Neural cell (in vitro differentiated cells): Measurements from ENCODE around the gene BIRC7. TPM values are rescaled to one million over a fixed set of nuclear protein-coding genes. Genes with fewer than 3 reads are reported as not detected.
A peak's percentile ranks its signal among the peaks of the same experiment; 100 is the strongest.

Source experiments
- H2AFZ ChIP-seq: fragments of 200-600, 300-800 bp; sonication (generic), shearing (Covaris generic); 2 replicates; pipeline ENCODE4 v1.6.0; 2014; ENCODE audit warnings: low read depth, mild to moderate bottlenecking, antibody characterized with exemption, low read length, moderate library complexity
- H3F3A ChIP-seq: fragments of 200-600 bp; shearing (Covaris generic); 2 replicates; pipeline ENCODE4 v1.6.1; 2016; ENCODE audit warnings: mild to moderate bottlenecking, moderate library complexity, mixed read lengths, antibody characterized with exemption, low read length; ENCODE audit not compliant: insufficient read depth, poor library complexity, severe bottlenecking
- H3K27ac ChIP-seq: fragments of 200-600, 300-800 bp; sonication (generic), shearing (Covaris generic); 2 replicates; pipeline ENCODE4 v1.5.1; 2014; ENCODE audit warnings: mild to moderate bottlenecking, low read length, moderate library complexity
- H3K27me3 ChIP-seq: fragments of 300-800, 200-600 bp; sonication (generic), shearing (Covaris generic); 2 replicates; pipeline ENCODE4 v1.6.0; 2014; ENCODE audit warnings: mild to moderate bottlenecking, low read depth, low read length, moderate library complexity; ENCODE audit not compliant: insufficient read depth
- H3K36me3 ChIP-seq: fragments of 300-800, 200-600 bp; sonication (generic), shearing (Covaris generic); 2 replicates; pipeline ENCODE4 v1.5.1; 2014; ENCODE audit warnings: mild to moderate bottlenecking, antibody characterized with exemption, low read length, moderate library complexity; ENCODE audit not compliant: insufficient read depth
- H3K4me2 ChIP-seq: fragments of 300-800, 200-600 bp; sonication (generic), shearing (Covaris generic); 2 replicates; pipeline ENCODE4 v1.6.0; 2014; ENCODE audit warnings: mild to moderate bottlenecking, low read length
- H3K4me3 ChIP-seq: fragments of 300-800, 200-600 bp; sonication (generic), shearing (Covaris generic); 2 replicates; pipeline ENCODE4 v1.5.1; 2014; ENCODE audit warnings: mild to moderate bottlenecking, low read length, moderate library complexity
- H3K79me2 ChIP-seq: fragments of 200-600 bp; shearing (Covaris generic); replicated peaks from 2 replicates; pipeline ENCODE4 v1.6.0; 2014; ENCODE audit warnings: mild to moderate bottlenecking, low read length, moderate library complexity; ENCODE audit not compliant: insufficient read depth
- H3K9ac ChIP-seq: fragments of 300-800, 200-600 bp; sonication (generic), shearing (Covaris generic); 2 replicates; pipeline ENCODE4 v1.6.1; 2016; ENCODE audit warnings: mild to moderate bottlenecking, low read length, mixed read lengths
- H3K9me2 ChIP-seq: fragments of 200-600 bp; shearing (Covaris generic); 2 replicates; pipeline ENCODE4 v1.6.1; 2016; ENCODE audit warnings: mild to moderate bottlenecking, low read length, mixed read lengths; ENCODE audit not compliant: insufficient read depth
- H3K9me3 ChIP-seq: fragments of 200-600, 300-800 bp; sonication (generic), shearing (Covaris generic); 2 replicates; pipeline ENCODE4 v1.6.1; 2016; ENCODE audit warnings: mild to moderate bottlenecking, mixed run types, low read length, moderate library complexity, mixed read lengths
- H4K20me1 ChIP-seq: fragments of 200-600 bp; shearing (Covaris generic); 2 replicates; pipeline ENCODE4 v1.6.1; 2016; ENCODE audit warnings: mild to moderate bottlenecking, mixed run types; ENCODE audit not compliant: insufficient read depth
- EP300 ChIP-seq: fragments of 450-650 bp; conservative IDR thresholded peaks from 2 replicates; pipeline ENCODE4 v1.6.1; 2014; ENCODE audit warnings: antibody characterized with exemption, mild to moderate bottlenecking, moderate library complexity; ENCODE audit not compliant: poor library complexity, severe bottlenecking
- EZH2 ChIP-seq: fragments of 200-600, 300-800 bp; shearing (Covaris generic), sonication (generic); IDR thresholded peaks from 2 replicates; pipeline ENCODE4 v1.6.1; 2014; ENCODE audit warnings: antibody characterized with exemption, low read length, borderline replicate concordance, mild to moderate bottlenecking; ENCODE audit not compliant: insufficient read depth, poor library complexity, severe bottlenecking
- MXI1 ChIP-seq: fragments of 450-650 bp; conservative IDR thresholded peaks from 2 replicates; pipeline ENCODE4 v1.6.1; 2014; ENCODE audit warnings: antibody characterized with exemption, mild to moderate bottlenecking; ENCODE audit not compliant: poor library complexity, severe bottlenecking
- POLR2AphosphoS5 ChIP-seq: IDR thresholded peaks from 2 replicates; pipeline ENCODE4 v1.6.1; 2012
- RAD21 ChIP-seq: fragments of 450-650 bp; conservative IDR thresholded peaks from 2 replicates; pipeline ENCODE4 v1.6.1; 2014; ENCODE audit warnings: antibody characterized with exemption, mild to moderate bottlenecking, moderate library complexity
- SMC3 ChIP-seq: fragments of 450-650 bp; conservative IDR thresholded peaks from 2 replicates; pipeline ENCODE4 v1.6.1; 2014; ENCODE audit warnings: antibody characterized with exemption, mild to moderate bottlenecking, moderate library complexity; ENCODE audit not compliant: poor library complexity
- TAF1 ChIP-seq: IDR thresholded peaks from 2 replicates; pipeline ENCODE4 v1.6.1; 2012; ENCODE audit warnings: low read depth
- polyA plus RNA-seq: library from polyadenylated mRNA; depleted of rRNA; stranded (reverse); fragments of >200 nt; gene quantifications from 2 replicates; pipeline ENCODE4 v1.2.3, GENCODE V29; 2014
- TF ChIP-seq, protein P1 (sequence below): IDR thresholded peaks from 2 replicates; pipeline ENCODE4 v1.6.1; 2012; ENCODE audit warnings: borderline replicate concordance
- TF ChIP-seq, protein P2 (sequence below): fragments of 450-650 bp; IDR thresholded peaks from 2 replicates; pipeline ENCODE4 v1.5.1; 2014; ENCODE audit warnings: antibody characterized with exemption, mild to moderate bottlenecking, moderate library complexity; ENCODE audit not compliant: poor library complexity, severe bottlenecking

The BIRC7 gene
- polyA plus RNA-seq, 1 donor from 2014 or later, result not detected

DNA sequence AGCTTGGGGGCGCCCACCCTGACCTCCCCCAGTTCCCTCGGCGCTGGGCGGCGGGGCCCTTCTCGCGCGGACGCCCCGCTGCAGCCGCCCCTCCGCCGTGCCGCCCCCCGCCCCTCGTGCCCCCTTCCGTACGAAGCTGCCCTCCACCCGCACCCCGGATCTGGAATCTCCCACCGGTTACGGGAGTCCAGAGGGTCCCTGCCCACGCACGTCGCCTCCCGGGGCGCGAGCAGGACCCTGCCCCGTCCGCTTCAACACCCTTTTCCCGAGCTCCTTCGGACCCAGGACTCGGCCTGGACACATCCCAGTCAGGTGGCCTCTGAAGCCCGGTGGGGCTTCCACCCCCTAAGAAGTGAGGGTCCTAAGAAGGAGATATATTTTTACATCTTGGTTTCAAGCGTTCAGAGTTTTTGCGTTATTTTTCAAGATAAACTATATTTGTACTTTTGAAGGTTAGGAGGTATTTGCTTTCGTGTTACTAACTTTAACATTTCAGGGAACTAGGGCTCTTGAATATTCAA is 37.4 kb downstream of the BIRC7 start:
- Histone ChIP-seq H3K27me3 (no peaks in the 10 kb centered on the region), H3K79me2 (peaks cover 30% of the 10 kb centered on the region), H3K4me2 (peak overlapping the region; percentile 80), H3K36me3 (no peaks in the 10 kb centered on the region), H3K9ac (peak overlapping the region; percentile 76), H2AFZ (no peak overlapping the region), H3F3A (no peaks in the 10 kb centered on the region), H3K9me3 (no peaks in the 10 kb centered on the region), H4K20me1 (no peaks in the 10 kb centered on the region), H3K4me3 (peak overlapping the region; percentile 91), H3K27ac (no peak overlapping the region), H3K9me2 (no peaks in the 10 kb centered on the region)
- TF ChIP-seq MXI1 (no peak), POLR2AphosphoS5 (no peak), EP300 (no peak), SMC3 (no peak), TAF1 (no peak), RAD21 (no peak), EZH2 (no peak)
- TF ChIP-seq, protein P1, sequence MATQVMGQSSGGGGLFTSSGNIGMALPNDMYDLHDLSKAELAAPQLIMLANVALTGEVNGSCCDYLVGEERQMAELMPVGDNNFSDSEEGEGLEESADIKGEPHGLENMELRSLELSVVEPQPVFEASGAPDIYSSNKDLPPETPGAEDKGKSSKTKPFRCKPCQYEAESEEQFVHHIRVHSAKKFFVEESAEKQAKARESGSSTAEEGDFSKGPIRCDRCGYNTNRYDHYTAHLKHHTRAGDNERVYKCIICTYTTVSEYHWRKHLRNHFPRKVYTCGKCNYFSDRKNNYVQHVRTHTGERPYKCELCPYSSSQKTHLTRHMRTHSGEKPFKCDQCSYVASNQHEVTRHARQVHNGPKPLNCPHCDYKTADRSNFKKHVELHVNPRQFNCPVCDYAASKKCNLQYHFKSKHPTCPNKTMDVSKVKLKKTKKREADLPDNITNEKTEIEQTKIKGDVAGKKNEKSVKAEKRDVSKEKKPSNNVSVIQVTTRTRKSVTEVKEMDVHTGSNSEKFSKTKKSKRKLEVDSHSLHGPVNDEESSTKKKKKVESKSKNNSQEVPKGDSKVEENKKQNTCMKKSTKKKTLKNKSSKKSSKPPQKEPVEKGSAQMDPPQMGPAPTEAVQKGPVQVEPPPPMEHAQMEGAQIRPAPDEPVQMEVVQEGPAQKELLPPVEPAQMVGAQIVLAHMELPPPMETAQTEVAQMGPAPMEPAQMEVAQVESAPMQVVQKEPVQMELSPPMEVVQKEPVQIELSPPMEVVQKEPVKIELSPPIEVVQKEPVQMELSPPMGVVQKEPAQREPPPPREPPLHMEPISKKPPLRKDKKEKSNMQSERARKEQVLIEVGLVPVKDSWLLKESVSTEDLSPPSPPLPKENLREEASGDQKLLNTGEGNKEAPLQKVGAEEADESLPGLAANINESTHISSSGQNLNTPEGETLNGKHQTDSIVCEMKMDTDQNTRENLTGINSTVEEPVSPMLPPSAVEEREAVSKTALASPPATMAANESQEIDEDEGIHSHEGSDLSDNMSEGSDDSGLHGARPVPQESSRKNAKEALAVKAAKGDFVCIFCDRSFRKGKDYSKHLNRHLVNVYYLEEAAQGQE, result no peak
- TF ChIP-seq, protein P2, sequence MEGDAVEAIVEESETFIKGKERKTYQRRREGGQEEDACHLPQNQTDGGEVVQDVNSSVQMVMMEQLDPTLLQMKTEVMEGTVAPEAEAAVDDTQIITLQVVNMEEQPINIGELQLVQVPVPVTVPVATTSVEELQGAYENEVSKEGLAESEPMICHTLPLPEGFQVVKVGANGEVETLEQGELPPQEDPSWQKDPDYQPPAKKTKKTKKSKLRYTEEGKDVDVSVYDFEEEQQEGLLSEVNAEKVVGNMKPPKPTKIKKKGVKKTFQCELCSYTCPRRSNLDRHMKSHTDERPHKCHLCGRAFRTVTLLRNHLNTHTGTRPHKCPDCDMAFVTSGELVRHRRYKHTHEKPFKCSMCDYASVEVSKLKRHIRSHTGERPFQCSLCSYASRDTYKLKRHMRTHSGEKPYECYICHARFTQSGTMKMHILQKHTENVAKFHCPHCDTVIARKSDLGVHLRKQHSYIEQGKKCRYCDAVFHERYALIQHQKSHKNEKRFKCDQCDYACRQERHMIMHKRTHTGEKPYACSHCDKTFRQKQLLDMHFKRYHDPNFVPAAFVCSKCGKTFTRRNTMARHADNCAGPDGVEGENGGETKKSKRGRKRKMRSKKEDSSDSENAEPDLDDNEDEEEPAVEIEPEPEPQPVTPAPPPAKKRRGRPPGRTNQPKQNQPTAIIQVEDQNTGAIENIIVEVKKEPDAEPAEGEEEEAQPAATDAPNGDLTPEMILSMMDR, result no peak

DNA sequence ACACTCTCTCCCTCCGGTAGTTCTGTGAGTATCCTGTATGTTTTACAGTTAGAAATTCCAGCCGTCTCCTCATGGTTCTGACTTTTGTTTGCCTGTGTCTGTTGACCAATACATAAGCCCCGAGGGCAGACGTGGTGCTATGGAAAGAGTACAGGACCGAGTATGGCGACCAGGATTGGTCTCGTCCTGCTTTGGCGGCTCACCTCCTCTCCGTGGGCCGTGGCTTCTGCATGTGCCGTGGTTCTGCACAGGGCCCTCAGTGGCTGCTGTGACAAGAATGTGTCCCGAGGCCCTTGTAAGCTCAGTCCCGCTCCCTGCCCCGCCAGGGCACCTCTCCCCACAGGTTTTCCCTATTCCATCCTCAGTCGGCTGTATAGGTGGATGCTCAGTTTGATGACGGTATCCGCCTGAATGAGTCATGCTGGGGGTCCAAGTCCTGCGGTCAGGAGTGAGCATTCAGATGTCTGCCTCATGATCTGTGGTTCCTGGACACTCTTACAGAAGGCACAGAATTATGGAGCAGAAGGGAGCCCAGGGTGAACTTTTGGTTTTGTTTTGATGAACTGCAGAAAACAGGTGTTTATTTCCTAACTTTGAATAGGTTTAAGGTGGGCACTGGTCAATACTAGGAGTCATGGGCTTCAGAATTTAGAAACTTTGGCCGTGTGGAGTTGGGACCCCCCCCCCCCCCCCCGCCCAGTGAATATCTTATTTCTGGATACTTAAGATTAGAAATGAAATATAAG is 38.1 kb downstream of the BIRC7 start:
- Histone ChIP-seq H2AFZ (no peak overlapping the region), H3K36me3 (no peaks in the 10 kb centered on the region), H3K9me3 (no peaks in the 10 kb centered on the region), H3K4me3 (peak overlapping the region; percentile 91), H3K9me2 (no peaks in the 10 kb centered on the region), H4K20me1 (no peaks in the 10 kb centered on the region), H3K27ac (no peak overlapping the region), H3K9ac (peak overlapping the region; percentile 76), H3K79me2 (peaks cover 30% of the 10 kb centered on the region), H3K4me2 (peak overlapping the region; percentile 80), H3K27me3 (no peaks in the 10 kb centered on the region), H3F3A (no peaks in the 10 kb centered on the region)
- TF ChIP-seq POLR2AphosphoS5 (no peak), EP300 (no peak), EZH2 (no peak), RAD21 (no peak), MXI1 (no peak), TAF1 (no peak), SMC3 (no peak)
- TF ChIP-seq, protein P2, result no peak
- TF ChIP-seq, protein P1, result no peak
